ENCODE results near the gene DLX5. TPM values are rescaled to one million over a fixed set of nuclear protein-coding genes. Genes with fewer than 3 reads are reported as not detected.

The DLX5 gene
- total and polyA plus RNA-seq, 9 of the 15 experiments (the other 6 are each of a cell fraction or from before 2014, with no cell fraction given): not detected

DNA sequence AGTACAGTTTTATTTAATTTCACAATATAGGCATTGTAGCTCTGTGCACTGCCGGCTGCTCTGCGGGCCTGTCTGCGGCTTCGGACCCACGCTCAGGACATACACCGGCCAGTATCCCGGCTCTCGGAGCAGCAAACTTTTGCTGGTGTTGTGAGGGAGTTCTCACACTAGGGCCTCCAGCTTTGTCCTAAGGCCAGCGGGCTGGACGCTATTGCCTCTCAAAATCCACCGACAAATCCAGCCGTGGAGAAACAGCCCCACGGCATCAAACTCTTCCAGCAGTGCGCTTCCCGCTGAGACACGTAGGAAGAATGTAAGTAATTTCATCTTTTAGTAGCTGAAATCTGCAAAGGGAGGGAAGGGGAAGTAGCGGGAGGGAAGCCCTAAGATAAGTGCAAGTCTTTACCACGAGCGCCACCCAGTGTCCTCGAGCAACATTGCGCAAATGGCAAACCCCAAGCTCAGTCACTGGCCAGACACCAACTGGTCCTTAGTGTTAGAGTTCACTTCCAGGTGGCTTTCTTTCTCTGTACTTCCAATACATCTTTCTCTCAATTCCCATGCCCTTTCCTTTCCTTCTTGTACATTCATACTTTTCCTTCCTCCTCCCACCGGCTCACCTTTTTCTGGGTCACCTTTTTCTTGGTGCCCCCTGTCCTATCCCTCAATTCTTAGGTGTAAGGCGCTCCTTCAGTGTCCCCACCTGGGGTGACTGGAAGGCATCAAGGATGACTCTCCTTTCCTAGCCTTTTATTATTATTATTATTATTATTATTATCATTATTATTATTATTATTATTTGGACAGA is 3.0 kb upstream of the DLX5 start (continued):
- TF ChIP-seq XRCC5 (IDR thresholded peaks at IDR 0.05; ENCODE audit: low read depth, low read length) (no peak), NFATC3 (IDR thresholded peaks at IDR 0.05) (no peak), SPI1 (IDR thresholded peaks at IDR 0.05; ENCODE audit: borderline replicate concordance, low read depth, low read length) (peak; percentile 71; the same call in 1 of the 2 replicates), LARP7 (IDR thresholded peaks at IDR 0.05) (no peak), YY1 (IDR thresholded peaks at IDR 0.05; ENCODE audit: borderline replicate concordance in 1 of 3, control insufficient read depth in 1 of 3, extremely low read depth in 1 of 3, insufficient read depth in 3 of 3, insufficient read length in 1 of 3, insufficient replicate concordance in 2 of 3, low read depth in 1 of 3, low read length in 2 of 3) (peak in 1 of 3 experiments; percentile 18), ZC3H4 (CRISPR knock-in tag; IDR thresholded peaks at IDR 0.05; ENCODE audit: borderline replicate concordance) (no peak), HEY1 (CRISPR knock-in tag; IDR thresholded peaks at IDR 0.05; ENCODE audit: borderline replicate concordance) (no peak), ZNF583 (CRISPR knock-in tag; IDR thresholded peaks at IDR 0.05) (no peak), L3MBTL2 (IDR thresholded peaks at IDR 0.05) (no peak), NUFIP1 (IDR thresholded peaks at IDR 0.05; ENCODE audit: partially characterized antibody) (no peak), POLR2H (tag; IDR thresholded peaks at IDR 0.05; ENCODE audit: low read depth) (no peak), CBFB (CRISPR knock-in tag; IDR thresholded peaks at IDR 0.05) (no peak)
- TF ChIP-seq, protein P1, sequence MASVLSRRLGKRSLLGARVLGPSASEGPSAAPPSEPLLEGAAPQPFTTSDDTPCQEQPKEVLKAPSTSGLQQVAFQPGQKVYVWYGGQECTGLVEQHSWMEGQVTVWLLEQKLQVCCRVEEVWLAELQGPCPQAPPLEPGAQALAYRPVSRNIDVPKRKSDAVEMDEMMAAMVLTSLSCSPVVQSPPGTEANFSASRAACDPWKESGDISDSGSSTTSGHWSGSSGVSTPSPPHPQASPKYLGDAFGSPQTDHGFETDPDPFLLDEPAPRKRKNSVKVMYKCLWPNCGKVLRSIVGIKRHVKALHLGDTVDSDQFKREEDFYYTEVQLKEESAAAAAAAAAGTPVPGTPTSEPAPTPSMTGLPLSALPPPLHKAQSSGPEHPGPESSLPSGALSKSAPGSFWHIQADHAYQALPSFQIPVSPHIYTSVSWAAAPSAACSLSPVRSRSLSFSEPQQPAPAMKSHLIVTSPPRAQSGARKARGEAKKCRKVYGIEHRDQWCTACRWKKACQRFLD (CRISPR knock-in tag; IDR thresholded peaks at IDR 0.05): no peak
- TF ChIP-seq, protein P2, sequence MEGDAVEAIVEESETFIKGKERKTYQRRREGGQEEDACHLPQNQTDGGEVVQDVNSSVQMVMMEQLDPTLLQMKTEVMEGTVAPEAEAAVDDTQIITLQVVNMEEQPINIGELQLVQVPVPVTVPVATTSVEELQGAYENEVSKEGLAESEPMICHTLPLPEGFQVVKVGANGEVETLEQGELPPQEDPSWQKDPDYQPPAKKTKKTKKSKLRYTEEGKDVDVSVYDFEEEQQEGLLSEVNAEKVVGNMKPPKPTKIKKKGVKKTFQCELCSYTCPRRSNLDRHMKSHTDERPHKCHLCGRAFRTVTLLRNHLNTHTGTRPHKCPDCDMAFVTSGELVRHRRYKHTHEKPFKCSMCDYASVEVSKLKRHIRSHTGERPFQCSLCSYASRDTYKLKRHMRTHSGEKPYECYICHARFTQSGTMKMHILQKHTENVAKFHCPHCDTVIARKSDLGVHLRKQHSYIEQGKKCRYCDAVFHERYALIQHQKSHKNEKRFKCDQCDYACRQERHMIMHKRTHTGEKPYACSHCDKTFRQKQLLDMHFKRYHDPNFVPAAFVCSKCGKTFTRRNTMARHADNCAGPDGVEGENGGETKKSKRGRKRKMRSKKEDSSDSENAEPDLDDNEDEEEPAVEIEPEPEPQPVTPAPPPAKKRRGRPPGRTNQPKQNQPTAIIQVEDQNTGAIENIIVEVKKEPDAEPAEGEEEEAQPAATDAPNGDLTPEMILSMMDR (IDR thresholded peaks at IDR 0.05 in 2 of 3, conservative IDR thresholded peaks at IDR 0.05 in 1 of 3; ENCODE audit: insufficient read depth in 2 of 3, low read depth in 1 of 3, low read length in 3 of 3): peak; percentile 85 to 97 (median 96)
- TF ChIP-seq, protein P3, sequence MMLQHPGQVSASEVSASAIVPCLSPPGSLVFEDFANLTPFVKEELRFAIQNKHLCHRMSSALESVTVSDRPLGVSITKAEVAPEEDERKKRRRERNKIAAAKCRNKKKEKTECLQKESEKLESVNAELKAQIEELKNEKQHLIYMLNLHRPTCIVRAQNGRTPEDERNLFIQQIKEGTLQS (IDR thresholded peaks at IDR 0.05): no peak
- TF ChIP-seq, protein P3 (CRISPR knock-in tag; conservative IDR thresholded peaks at IDR 0.05): no peak
- TF ChIP-seq, protein P4, sequence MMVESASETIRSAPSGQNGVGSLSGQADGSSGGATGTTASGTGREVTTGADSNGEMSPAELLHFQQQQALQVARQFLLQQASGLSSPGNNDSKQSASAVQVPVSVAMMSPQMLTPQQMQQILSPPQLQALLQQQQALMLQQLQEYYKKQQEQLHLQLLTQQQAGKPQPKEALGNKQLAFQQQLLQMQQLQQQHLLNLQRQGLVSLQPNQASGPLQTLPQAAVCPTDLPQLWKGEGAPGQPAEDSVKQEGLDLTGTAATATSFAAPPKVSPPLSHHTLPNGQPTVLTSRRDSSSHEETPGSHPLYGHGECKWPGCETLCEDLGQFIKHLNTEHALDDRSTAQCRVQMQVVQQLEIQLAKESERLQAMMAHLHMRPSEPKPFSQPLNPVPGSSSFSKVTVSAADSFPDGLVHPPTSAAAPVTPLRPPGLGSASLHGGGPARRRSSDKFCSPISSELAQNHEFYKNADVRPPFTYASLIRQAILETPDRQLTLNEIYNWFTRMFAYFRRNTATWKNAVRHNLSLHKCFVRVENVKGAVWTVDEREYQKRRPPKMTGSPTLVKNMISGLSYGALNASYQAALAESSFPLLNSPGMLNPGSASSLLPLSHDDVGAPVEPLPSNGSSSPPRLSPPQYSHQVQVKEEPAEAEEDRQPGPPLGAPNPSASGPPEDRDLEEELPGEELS (CRISPR knock-in tag; IDR thresholded peaks at IDR 0.05; ENCODE audit: borderline replicate concordance): no peak
- TF ChIP-seq, protein P5, sequence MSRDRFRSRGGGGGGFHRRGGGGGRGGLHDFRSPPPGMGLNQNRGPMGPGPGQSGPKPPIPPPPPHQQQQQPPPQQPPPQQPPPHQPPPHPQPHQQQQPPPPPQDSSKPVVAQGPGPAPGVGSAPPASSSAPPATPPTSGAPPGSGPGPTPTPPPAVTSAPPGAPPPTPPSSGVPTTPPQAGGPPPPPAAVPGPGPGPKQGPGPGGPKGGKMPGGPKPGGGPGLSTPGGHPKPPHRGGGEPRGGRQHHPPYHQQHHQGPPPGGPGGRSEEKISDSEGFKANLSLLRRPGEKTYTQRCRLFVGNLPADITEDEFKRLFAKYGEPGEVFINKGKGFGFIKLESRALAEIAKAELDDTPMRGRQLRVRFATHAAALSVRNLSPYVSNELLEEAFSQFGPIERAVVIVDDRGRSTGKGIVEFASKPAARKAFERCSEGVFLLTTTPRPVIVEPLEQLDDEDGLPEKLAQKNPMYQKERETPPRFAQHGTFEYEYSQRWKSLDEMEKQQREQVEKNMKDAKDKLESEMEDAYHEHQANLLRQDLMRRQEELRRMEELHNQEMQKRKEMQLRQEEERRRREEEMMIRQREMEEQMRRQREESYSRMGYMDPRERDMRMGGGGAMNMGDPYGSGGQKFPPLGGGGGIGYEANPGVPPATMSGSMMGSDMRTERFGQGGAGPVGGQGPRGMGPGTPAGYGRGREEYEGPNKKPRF (IDR thresholded peaks at IDR 0.05; ENCODE audit: low read depth, low read length): no peak

Measured in K562 (cell line).